GM12873 (cell line): ENCODE measurements around the gene ROR1.

Source experiments
- CTCF ChIP-seq: IDR thresholded peaks from 2 replicates; pipeline ENCODE4 v1.5.1; 2012; ENCODE audit warnings: low read depth, mild to moderate bottlenecking, moderate library complexity, low read length, control low read depth; ENCODE audit not compliant: insufficient read depth; ENCODE audit errors: missing control alignments

The ROR1 gene

DNA sequence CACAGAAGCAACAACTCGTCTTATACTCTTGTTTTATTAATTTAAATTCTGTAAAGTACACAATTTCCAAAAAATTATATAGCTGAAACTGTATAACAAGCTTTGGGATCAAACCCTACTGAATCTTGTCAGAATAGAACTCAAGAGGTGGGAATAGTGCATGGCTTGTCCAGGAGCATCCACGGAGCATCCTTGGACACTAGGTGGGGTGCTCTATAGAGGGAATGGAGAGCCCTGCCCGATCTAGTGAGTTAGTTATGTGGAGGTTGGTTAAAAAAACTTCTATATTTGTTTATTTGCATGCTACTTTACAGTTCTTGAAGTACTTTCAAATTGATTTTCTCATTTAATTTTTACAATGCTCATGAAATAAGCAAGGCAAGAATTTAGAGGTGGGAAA lies 28.3 kb downstream of the ROR1 start:
- TF ChIP-seq CTCF = no peak

- no peak for TF ChIP-seq CTCF
Observed at GRCh38 chr1:63804829-63805484, 31.1 kb downstream of the ROR1 start.

DNA sequence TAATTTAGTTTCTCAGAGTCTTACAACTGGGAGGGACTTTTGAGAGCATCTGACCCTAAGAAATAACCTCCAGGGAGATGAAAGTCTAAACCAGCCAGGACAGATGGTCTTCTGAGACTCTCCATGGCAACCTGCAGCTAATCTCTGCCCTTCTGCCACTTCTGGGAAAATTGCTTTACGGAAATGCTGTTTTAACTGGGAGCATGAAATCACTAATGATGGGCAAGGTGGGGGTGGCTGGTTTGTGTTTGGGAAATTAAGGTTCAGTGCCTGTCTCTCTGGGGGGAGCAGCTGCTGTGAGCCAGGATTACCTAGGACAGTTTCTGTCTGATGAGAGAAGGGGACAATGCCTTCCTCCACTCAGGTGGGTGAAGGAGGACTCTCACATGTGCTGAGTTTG lies 33.2 kb downstream of the ROR1 start:
- no peak for TF ChIP-seq CTCF

- TF ChIP-seq CTCF = no peak
Observed at GRCh38 chr1:63810936-63811469, 37.2 kb downstream of the ROR1 start.

DNA sequence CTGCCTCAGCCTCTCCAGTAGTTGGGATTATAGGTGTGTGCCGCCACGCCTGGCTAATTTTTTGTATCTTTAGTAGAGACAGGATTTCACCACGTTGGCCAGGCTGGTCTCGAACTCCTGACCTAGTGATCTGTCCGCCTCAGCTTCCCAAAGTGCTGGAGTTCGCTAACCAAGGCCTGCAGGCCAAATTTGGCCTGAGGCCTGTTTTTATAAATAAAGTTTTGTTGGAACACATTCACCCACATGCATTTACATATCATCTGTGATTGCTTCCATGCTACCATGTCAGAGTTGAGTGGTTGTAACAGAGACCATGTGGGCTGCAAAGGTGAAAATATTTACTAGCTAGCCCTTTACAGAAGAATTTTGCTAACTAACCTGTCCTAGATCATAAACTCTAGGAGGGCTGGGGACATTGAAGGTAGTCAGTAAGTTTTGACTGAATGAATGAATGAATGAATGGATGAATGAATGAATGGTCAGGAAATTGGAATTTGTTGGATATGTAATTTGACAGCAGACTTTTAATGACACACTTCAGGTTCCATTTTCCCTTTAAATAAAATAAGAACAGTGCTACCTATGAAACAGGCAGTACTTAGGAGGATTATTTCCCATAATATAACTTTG lies 38.4 kb downstream of the ROR1 start:
- no peak for TF ChIP-seq CTCF

GRCh38 chr1:63813829-63814277 lies 40.0 kb downstream of the ROR1 start:
- no peak for TF ChIP-seq CTCF

DNA sequence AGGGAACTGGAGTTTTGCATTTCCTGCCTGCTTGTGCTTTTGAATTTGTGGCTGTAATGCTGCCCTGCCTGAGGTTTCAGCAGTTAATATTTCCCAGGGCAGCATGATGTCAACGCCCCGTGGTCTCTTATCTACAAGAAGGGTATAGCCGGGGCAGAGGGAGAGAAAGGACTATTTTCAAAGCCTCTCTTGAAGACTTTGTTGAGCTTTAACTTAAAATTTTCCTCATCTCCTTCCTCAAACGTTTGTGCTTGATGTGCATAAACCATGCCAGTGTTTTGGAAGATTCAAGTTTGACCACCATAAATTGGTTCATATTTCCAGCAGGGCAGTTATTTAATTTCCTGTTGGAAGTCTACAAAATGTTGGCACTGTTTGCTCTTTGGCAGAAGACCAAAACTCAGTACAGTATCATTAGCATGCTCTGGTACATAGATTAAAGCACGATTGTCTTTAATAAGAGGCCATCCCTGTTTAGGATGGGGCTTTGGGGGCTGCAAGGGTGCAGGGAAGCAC lies 43.4 kb downstream of the ROR1 start:
- TF ChIP-seq CTCF = no peak
